NCI-H526 (cell line): Measurements from ENCODE around the gene CIRBP.
A peak's percentile ranks its signal among the peaks of the same experiment; 100 is the strongest.

ENCODE experiments used
- DNase-seq, 2 experiments: peaks; one replicate each; lab custom pipeline; 2025; lab: John Stamatoyannopoulos, UW

CIRBP gene

GRCh38 chr19:1255186-1256161 lies 13.7 kb upstream of the CIRBP start:
- no peak for DNase-seq

- DNase-seq = peak in 1 of 2 experiments; percentile 59
These were observed 12.3 kb upstream of the CIRBP start for GRCh38 chr19:1256646-1257474.

DNA sequence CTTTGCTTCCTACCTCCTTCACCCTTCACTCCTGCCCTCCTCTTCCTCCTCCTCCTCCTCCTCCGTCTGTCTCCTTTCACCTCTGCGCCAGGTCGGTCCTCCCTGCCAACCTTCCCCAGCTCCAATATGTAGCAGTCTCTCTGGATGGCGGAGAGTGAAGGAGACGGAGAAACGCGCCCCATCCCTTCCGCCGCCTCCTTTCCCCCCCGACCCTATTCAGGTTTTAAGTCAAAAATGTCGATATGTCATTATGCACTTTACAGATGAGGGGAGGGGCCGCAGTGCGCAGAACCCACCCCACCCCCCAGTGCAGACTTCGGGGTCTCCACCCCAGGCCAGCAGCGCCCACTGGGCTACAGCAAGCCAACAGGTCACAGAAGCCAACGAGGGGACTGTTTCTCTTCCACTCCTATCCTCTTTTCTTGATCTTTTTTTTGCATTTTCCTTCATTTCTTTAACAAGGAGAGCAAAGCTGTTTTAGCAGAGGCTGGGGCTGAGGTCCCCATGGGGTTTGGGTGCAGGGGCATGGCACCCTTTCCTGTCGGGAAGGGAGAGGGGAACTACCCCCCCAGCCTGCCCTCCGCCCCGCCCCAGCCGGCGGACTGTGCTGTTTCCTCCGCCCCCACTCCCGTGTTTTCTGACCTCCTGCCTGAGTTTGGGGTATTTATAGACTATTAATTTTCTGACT lies 11.5 kb upstream of the CIRBP start:
- DNase-seq = no peak

DNA sequence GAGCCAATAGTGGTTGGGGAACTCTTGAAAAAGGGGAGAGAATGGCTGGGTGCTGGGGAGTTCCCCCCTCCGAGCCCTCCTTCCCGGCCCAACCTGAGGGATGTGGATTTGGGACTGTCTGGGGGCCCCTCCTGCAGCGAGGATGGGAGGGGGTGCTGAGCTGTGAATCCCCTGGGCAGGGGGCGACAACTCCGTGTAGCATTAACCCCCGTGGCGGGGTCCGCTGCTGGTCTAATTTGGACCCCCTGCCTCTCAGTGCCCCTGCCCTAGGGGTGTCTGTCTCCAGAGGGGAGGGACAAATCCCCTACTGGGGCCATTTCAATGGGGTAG lies 11.0 kb upstream of the CIRBP start:
- DNase-seq = no peak

DNA sequence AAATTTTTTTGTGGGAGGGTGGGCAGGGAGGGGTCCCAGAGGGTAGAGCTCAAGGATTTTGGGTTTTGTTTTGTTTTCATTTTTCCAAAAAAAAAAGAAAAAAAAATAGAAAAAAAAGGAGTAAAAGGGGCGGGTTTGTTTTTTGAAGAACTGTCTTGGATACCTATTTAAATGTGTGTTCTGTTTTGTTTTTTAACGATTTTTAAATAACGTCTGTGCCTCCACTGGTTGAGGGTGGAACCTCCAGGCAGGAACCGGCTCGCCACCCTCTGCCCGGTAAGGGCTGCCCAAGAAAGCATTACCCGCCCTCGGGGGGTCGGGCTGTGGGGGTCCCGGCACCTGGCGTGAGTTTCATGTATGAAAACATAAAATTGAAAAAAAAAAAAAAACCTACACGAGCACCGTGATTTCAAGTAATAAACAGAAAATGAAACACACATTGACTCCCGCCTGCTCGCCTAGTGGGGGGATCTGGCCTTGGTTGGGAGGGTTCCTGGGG lies 10.4 kb upstream of the CIRBP start:
- peak; percentile 20 to 49 for DNase-seq

DNA sequence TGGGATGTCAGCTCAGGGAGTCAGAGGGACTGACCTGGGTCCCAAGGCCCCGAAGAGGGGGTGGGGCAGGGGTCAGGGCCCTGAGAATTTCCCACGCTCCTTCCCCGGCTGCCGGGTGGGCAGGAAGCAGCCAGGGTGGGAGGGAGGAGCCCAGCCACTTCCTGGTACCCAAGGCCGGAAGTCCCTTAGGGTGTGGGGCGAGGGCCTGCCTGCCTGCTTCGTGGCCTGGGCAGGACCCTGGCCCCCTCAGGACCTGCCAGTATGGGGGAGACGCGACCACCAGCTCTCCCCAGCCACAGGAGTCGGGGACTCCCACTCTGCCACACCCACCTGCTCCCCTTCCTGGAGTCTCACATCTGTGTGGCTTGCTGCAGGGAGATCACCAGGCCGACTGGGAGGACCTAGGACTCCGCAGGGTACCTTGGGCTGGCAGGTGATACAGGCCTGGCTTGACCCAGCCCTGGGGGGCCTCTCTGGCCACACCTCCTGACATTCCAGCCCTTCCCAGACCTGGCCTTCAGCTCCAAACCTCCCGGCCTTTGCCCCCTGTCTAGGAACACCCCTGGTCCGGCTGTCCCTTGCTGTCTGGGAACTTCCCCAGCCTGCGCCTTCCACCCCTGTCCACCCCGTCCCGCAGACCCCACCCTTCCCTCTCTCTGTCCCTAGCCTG lies 9.8 kb upstream of the CIRBP start:
- peak; percentile 27 to 62 for DNase-seq

GRCh38 chr19:1259876-1260748 lies 9.0 kb upstream of the CIRBP start:
- no peak for DNase-seq

GRCh38 chr19:1260749-1261537 lies 8.2 kb upstream of the CIRBP start:
- DNase-seq = peak; percentile 71 to 93

DNA sequence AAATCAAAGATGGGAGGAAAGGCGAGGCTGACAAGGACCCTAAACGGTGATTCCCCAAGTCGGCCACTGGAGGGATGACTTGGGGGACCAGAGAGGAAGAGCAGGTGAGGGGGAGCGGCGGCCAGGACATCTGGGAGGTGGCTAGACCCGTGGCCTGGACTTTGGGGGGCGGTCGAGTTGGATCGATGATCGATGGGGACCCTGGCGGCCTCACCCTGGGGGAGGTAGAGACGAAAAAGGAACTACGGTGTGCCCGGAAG lies 7.7 kb upstream of the CIRBP start:
- no peak for DNase-seq

- DNase-seq = peak in 1 of 2 experiments; percentile 45
These were observed 7.1 kb upstream of the CIRBP start for GRCh38 chr19:1261798-1262622.

- DNase-seq = no peak
These were observed 6.5 kb upstream of the CIRBP start for GRCh38 chr19:1262623-1263123.

DNA sequence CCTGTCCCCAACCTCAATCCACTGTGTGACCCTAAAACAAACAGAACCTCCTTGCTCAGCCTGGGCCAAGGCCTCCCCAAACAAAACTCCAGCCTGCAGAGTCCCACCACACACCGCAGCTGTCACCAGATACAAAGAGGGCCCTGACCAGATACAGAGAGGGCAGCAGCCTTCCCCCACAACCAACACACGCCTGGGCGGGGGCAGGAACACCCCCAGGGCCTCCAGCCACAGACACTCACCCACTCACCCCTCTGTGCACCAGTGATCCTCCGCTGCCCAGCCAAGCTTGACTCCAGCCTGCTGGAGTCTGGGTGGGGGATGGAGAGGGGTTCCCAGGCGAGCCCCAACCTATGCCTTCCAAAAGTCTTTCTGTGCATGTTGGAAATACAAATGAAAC lies 5.9 kb upstream of the CIRBP start:
- no peak for DNase-seq

DNA sequence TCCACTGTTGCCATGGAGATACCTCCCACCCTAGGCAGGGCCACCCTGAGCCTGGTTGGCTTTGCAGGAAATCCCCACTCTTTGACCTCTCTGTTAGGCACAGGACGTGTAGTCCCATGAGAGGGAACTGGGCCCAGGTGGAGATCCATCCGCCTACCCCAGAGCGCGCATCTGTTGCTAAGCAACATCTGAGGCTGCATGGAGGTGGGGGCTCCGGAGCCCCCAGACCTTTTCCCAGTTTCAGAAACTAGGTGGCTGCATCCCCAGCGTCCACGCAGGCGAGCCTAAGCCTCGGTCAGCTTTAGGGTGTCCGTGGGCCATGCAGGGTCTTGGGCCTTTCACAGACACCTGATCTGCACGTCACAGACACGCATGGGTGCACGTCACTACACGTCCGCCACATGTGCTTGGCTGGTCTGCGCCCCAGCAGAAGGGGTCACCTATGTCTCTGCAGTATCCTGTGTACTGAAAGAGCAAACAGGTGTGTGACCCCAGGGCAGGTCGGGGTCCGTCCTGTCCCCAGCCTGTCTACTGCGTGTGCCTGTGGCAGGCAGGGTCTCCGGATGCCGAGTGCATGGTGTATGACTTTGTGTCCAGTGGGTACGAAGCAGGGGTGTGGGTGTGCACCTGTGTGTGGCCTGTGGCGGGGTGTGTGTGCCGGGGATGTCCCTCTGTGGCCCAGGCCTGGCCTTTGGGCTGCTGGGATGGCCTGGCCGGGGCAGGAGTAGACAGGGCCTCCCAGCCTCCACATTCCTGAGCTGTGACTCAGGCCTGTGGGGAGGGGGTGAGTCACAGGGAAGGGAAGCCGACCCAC lies 4.1 kb upstream of the CIRBP start:
- DNase-seq = no peak

GRCh38 chr19:1265615-1266128 lies 3.5 kb upstream of the CIRBP start:
- no peak for DNase-seq

- DNase-seq = peak in 1 of 2 experiments; percentile 74
These were observed 2.8 kb upstream of the CIRBP start for GRCh38 chr19:1266129-1266915.

- peak in 1 of 2 experiments; percentile 73 for DNase-seq
These were observed 2.1 kb upstream of the CIRBP start for GRCh38 chr19:1266916-1267476.
